Measurements from ENCODE around the gene BABAM2.

BABAM2 gene

GRCh38 chr2:28163627-28164279 is 273.2 kb downstream of the BABAM2 start:
- H3K9me2 ChIP-seq (replicated peaks; ENCODE audit: insufficient read depth, low read length) = no peaks in the 10 kb centered on the region
- H3K4me3 ChIP-seq (ENCODE audit: insufficient read depth, low read length, poor library complexity, severe bottlenecking) = no peak overlapping the region
- no peak overlapping the region for H3K27ac ChIP-seq (ENCODE audit: low read depth, low read length)
- no peak for TF ChIP-seq EZH2phosphoT487 (conservative IDR thresholded peaks at IDR 0.05; ENCODE audit: low read length)
- TF ChIP-seq CTCF (IDR thresholded peaks at IDR 0.05; ENCODE audit: insufficient read depth, low read length, poor library complexity, severe bottlenecking) = no peak
- no peak overlapping the region for H3K9ac ChIP-seq (ENCODE audit: low read length)
- H3K36me3 ChIP-seq (ENCODE audit: low read length) = no peaks in the 10 kb centered on the region
- H2AFZ ChIP-seq (ENCODE audit: low read depth, low read length, severe bottlenecking) = no peak overlapping the region
- no peaks in the 10 kb centered on the region for H4K20me1 ChIP-seq (ENCODE audit: low read depth, low read length)
- H3K4me2 ChIP-seq (ENCODE audit: low read depth, low read length, poor library complexity, severe bottlenecking) = no peak overlapping the region
- H3F3A ChIP-seq (ENCODE audit: insufficient read depth) = no peaks in the 10 kb centered on the region
- no peaks in the 10 kb centered on the region for H3K27me3 ChIP-seq (ENCODE audit: low read length)
- H3K79me2 ChIP-seq (ENCODE audit: insufficient read depth, low read length) = no peaks in the 10 kb centered on the region
- H3K9me3 ChIP-seq (ENCODE audit: insufficient read depth, low read length) = no peaks in the 10 kb centered on the region

GRCh38 chr2:28164280-28164801 is 273.8 kb downstream of the BABAM2 start:
- Histone ChIP-seq H3F3A (ENCODE audit: insufficient read depth) (no peaks in the 10 kb centered on the region), H3K4me3 (ENCODE audit: insufficient read depth, low read length, poor library complexity, severe bottlenecking) (no peak overlapping the region), H3K4me2 (ENCODE audit: low read depth, low read length, poor library complexity, severe bottlenecking) (no peak overlapping the region), H3K79me2 (ENCODE audit: insufficient read depth, low read length) (no peaks in the 10 kb centered on the region), H3K27ac (ENCODE audit: low read depth, low read length) (no peak overlapping the region), H2AFZ (ENCODE audit: low read depth, low read length, severe bottlenecking) (no peak overlapping the region), H3K27me3 (ENCODE audit: low read length) (no peaks in the 10 kb centered on the region), H3K9me3 (ENCODE audit: insufficient read depth, low read length) (no peaks in the 10 kb centered on the region), H3K9me2 (replicated peaks; ENCODE audit: insufficient read depth, low read length) (no peaks in the 10 kb centered on the region), H4K20me1 (ENCODE audit: low read depth, low read length) (no peaks in the 10 kb centered on the region), H3K9ac (ENCODE audit: low read length) (no peak overlapping the region), H3K36me3 (ENCODE audit: low read length) (no peaks in the 10 kb centered on the region)
- TF ChIP-seq EZH2phosphoT487 (conservative IDR thresholded peaks at IDR 0.05; ENCODE audit: low read length) (no peak), CTCF (IDR thresholded peaks at IDR 0.05; ENCODE audit: insufficient read depth, low read length, poor library complexity, severe bottlenecking) (no peak)

GRCh38 chr2:28165087-28165635 is 274.6 kb downstream of the BABAM2 start:
- H3K4me2 ChIP-seq (ENCODE audit: low read depth, low read length, poor library complexity, severe bottlenecking) = no peak overlapping the region
- H3K79me2 ChIP-seq (ENCODE audit: insufficient read depth, low read length) = no peaks in the 10 kb centered on the region
- TF ChIP-seq EZH2phosphoT487 (conservative IDR thresholded peaks at IDR 0.05; ENCODE audit: low read length) (no peak), CTCF (IDR thresholded peaks at IDR 0.05; ENCODE audit: insufficient read depth, low read length, poor library complexity, severe bottlenecking) (no peak)
- no peak overlapping the region for H3K4me3 ChIP-seq (ENCODE audit: insufficient read depth, low read length, poor library complexity, severe bottlenecking)
- H4K20me1 ChIP-seq (ENCODE audit: low read depth, low read length) = no peaks in the 10 kb centered on the region
- no peak overlapping the region for H2AFZ ChIP-seq (ENCODE audit: low read depth, low read length, severe bottlenecking)
- no peaks in the 10 kb centered on the region for H3K9me3 ChIP-seq (ENCODE audit: insufficient read depth, low read length)
- H3F3A ChIP-seq (ENCODE audit: insufficient read depth) = no peaks in the 10 kb centered on the region
- no peak overlapping the region for H3K27ac ChIP-seq (ENCODE audit: low read depth, low read length)
- H3K27me3 ChIP-seq (ENCODE audit: low read length) = no peaks in the 10 kb centered on the region
- H3K36me3 ChIP-seq (ENCODE audit: low read length) = no peaks in the 10 kb centered on the region
- no peaks in the 10 kb centered on the region for H3K9me2 ChIP-seq (replicated peaks; ENCODE audit: insufficient read depth, low read length)
- H3K9ac ChIP-seq (ENCODE audit: low read length) = no peak overlapping the region

Data from SU-DHL-6 (cell line).